H9 (cell line): ENCODE data around the gene PGLYRP4. TPM values are rescaled to one million over a fixed set of nuclear protein-coding genes. Genes with fewer than 3 reads are reported as not detected.

ENCODE experiments used
- DNase-seq: peaks from one replicate; pipeline ENCODE4 v3.0.0-alpha.2; 2017
- H2AFZ ChIP-seq: one replicate; pipeline ENCODE4 v1.6.1; 2013; ENCODE audit warnings: mild to moderate bottlenecking, low read length, control low read depth, moderate library complexity
- H2AK5ac ChIP-seq: 2 replicates; pipeline ENCODE4 v1.6.1; 2013; ENCODE audit warnings: low read length, control low read depth, mixed read lengths; ENCODE audit not compliant: insufficient read length
- H2BK120ac ChIP-seq: one replicate; pipeline ENCODE4 v1.6.1; 2013; ENCODE audit warnings: low read depth, mild to moderate bottlenecking, low read length, control low read depth, inconsistent platforms; ENCODE audit not compliant: poor library complexity, severe bottlenecking
- H2BK12ac ChIP-seq: 2 replicates; pipeline ENCODE4 v1.6.1; 2013; ENCODE audit warnings: low read length, control low read depth, mixed read lengths, low read depth; ENCODE audit not compliant: insufficient read length
- H2BK15ac ChIP-seq: 2 replicates; pipeline ENCODE4 v1.6.1; 2013; ENCODE audit warnings: low read depth, low read length, control low read depth
- H2BK20ac ChIP-seq: one replicate; pipeline ENCODE4 v1.6.1; 2013; ENCODE audit warnings: low read depth, mild to moderate bottlenecking, low read length, control low read depth, inconsistent platforms; ENCODE audit not compliant: poor library complexity, severe bottlenecking
- H2BK5ac ChIP-seq: 2 replicates; pipeline ENCODE4 v1.6.1; 2013; ENCODE audit warnings: low read length, control low read depth, mixed read lengths; ENCODE audit not compliant: insufficient read length
- H3K14ac ChIP-seq: 2 replicates; pipeline ENCODE4 v1.6.1; 2013; ENCODE audit warnings: low read length, control low read depth; ENCODE audit not compliant: insufficient read depth
- H3K18ac ChIP-seq: 2 replicates; pipeline ENCODE4 v1.6.1; 2013; ENCODE audit warnings: low read depth, mild to moderate bottlenecking, mixed read lengths, low read length, control low read depth; ENCODE audit not compliant: insufficient read length
- H3K23ac ChIP-seq: 2 replicates; pipeline ENCODE4 v1.6.1; 2013; ENCODE audit warnings: low read length, control low read depth, mixed read lengths, low read depth; ENCODE audit not compliant: insufficient read length
- H3K23me2 ChIP-seq: 2 replicates; pipeline ENCODE4 v1.6.1; 2013; ENCODE audit warnings: low read depth, mild to moderate bottlenecking, mixed read lengths, low read length, control low read depth; ENCODE audit not compliant: insufficient read length, poor library complexity, severe bottlenecking
- H3K27ac ChIP-seq: 2 replicates; pipeline ENCODE4 v1.5.1; 2013; ENCODE audit warnings: low read length, control low read depth, mixed read lengths, low read depth; ENCODE audit not compliant: insufficient read length
- H3K27me3 ChIP-seq: 2 replicates; pipeline ENCODE4 v1.6.1; 2013; ENCODE audit warnings: low read length, control low read depth, inconsistent platforms; ENCODE audit not compliant: insufficient read depth
- H3K4ac ChIP-seq: 2 replicates; pipeline ENCODE4 v1.6.1; 2013; ENCODE audit warnings: low read depth, mild to moderate bottlenecking, control low read depth, inconsistent platforms, low read length, moderate library complexity
- H3K4me1 ChIP-seq: 2 replicates; pipeline ENCODE4 v1.6.1; 2013; ENCODE audit warnings: low read length, control low read depth, inconsistent platforms; ENCODE audit not compliant: insufficient read depth
- H3K4me2 ChIP-seq: 2 replicates; pipeline ENCODE4 v1.6.1; 2013; ENCODE audit warnings: low read length, control low read depth, mixed read lengths; ENCODE audit not compliant: insufficient read length, insufficient read depth
- H3K56ac ChIP-seq: 2 replicates; pipeline ENCODE4 v1.6.1; 2013; ENCODE audit warnings: low read depth, mild to moderate bottlenecking, mixed read lengths, low read length, control low read depth; ENCODE audit not compliant: insufficient read length
- H3K79me1 ChIP-seq: 2 replicates; pipeline ENCODE4 v1.6.1; 2013; ENCODE audit warnings: low read depth, mild to moderate bottlenecking, moderate library complexity, low read length, control low read depth, inconsistent platforms; ENCODE audit not compliant: insufficient read depth, poor library complexity, severe bottlenecking
- H3K79me2 ChIP-seq: 2 replicates; pipeline ENCODE4 v1.6.1; 2013; ENCODE audit warnings: low read length, control low read depth, inconsistent platforms; ENCODE audit not compliant: insufficient read depth
- H3K9ac ChIP-seq: 2 replicates; pipeline ENCODE4 v1.6.1; 2013; ENCODE audit warnings: low read length, control low read depth, mixed read lengths; ENCODE audit not compliant: insufficient read length; ENCODE audit errors: extremely low read depth
- H3K9me3 ChIP-seq: one replicate; pipeline ENCODE4 v1.6.1; 2013; ENCODE audit warnings: low read depth, low read length, inconsistent platforms; ENCODE audit not compliant: control insufficient read depth
- H3T11ph ChIP-seq: one replicate; pipeline ENCODE4 v1.6.1; 2013; ENCODE audit warnings: mild to moderate bottlenecking, low read length, control low read depth, inconsistent platforms
- H4K20me1 ChIP-seq: one replicate; pipeline ENCODE4 v1.6.1; 2013; ENCODE audit not compliant: control insufficient read depth, insufficient read length, insufficient read depth
- H4K5ac ChIP-seq: 2 replicates; pipeline ENCODE4 v1.6.1; 2013; ENCODE audit warnings: low read depth, mild to moderate bottlenecking, mixed read lengths, low read length, control low read depth; ENCODE audit not compliant: insufficient read length
- H4K8ac ChIP-seq: replicated peaks from 2 replicates; pipeline ENCODE4 v1.6.1; 2013; ENCODE audit warnings: low read length, control low read depth, mixed read lengths, low read depth; ENCODE audit not compliant: insufficient read length
- H4K91ac ChIP-seq: 2 replicates; pipeline ENCODE4 v1.6.1; 2013; ENCODE audit warnings: low read depth, mild to moderate bottlenecking, moderate library complexity, mixed read lengths, low read length, control low read depth; ENCODE audit not compliant: insufficient read length
- H3K27ac Mint-ChIP-seq, 3 experiments: 2 replicates in 2 of 3; 3 replicates in 1 of 3; pipeline ENCODE4 v1.8.0; 2020 to 2021; ENCODE audit warnings: mixed read lengths in 3 of 3, mild to moderate bottlenecking in 1 of 3, moderate library complexity in 1 of 3
- H3K27me3 Mint-ChIP-seq: 2 replicates; pipeline ENCODE4 v1.8.0; 2021; ENCODE audit warnings: low read depth, mild to moderate bottlenecking, moderate library complexity, mixed read lengths
- H3K36me3 Mint-ChIP-seq, 3 experiments: 2 replicates in 2 of 3; 3 replicates in 1 of 3; pipeline ENCODE4 v1.8.0; 2020 to 2021; ENCODE audit warnings: low read depth in 3 of 3, mixed read lengths in 3 of 3; ENCODE audit not compliant: insufficient read depth in 1 of 3
- H3K4me1 Mint-ChIP-seq, 2 experiments: 2 replicates each; pipeline ENCODE4 v1.8.0; 2020; ENCODE audit warnings: mixed read lengths in 2 of 2
- H3K4me3 Mint-ChIP-seq, 2 experiments: 2 replicates in 1 of 2; 3 replicates in 1 of 2; pipeline ENCODE4 v1.8.0; 2020 to 2021; ENCODE audit warnings: mild to moderate bottlenecking in 2 of 2, mixed read lengths in 2 of 2, moderate library complexity in 1 of 2
- H3K9me3 Mint-ChIP-seq, 2 experiments: 2 replicates in 1 of 2; 3 replicates in 1 of 2; pipeline ENCODE4 v1.8.0; 2020; ENCODE audit warnings: mild to moderate bottlenecking in 2 of 2, mixed read lengths in 2 of 2, moderate library complexity in 1 of 2
- CTCF ChIP-seq: fragments of 200-600 bp; sonication (generic); conservative IDR thresholded peaks from 3 replicates; pipeline ENCODE4 v1.8.0; 2021; ENCODE audit warnings: antibody characterized with exemption, mild to moderate bottlenecking
- total RNA-seq: library from RNA; stranded (reverse); gene quantifications from 2 replicates; pipeline ENCODE4 v1.2.1, GENCODE V29; 2021

PGLYRP4 gene
- total RNA-seq, 1 experiment from 2014 or later = not detected

GRCh38 chr1:153324912-153325311 is 23.7 kb downstream of the PGLYRP4 start:
- no peak overlapping the region for H3K4ac ChIP-seq

More at GRCh38 chr1:153324912-153325311, 23.7 kb downstream of the PGLYRP4 start:
- Histone ChIP-seq H3K27me3 (no peaks in the 10 kb centered on the region), H3K4me2 (no peak overlapping the region), H3K27ac (no peak overlapping the region), H3K9ac (no peak overlapping the region), H3K4me1 (no peaks in the 10 kb centered on the region), H3K14ac (no peak overlapping the region), H4K8ac (no peak overlapping the region), H4K91ac (no peak overlapping the region), H2BK15ac (no peak overlapping the region), H4K5ac (no peak overlapping the region), H2AK5ac (no peak overlapping the region), H3K9me3 (no peaks in the 10 kb centered on the region), H3K23ac (no peak overlapping the region), H3K18ac (no peak overlapping the region), H3T11ph (no peak overlapping the region), H2BK12ac (no peak overlapping the region), H2BK5ac (no peak overlapping the region), H2BK20ac (no peak overlapping the region), H3K56ac (no peak overlapping the region), H2BK120ac (no peak overlapping the region), H3K79me1 (no peaks in the 10 kb centered on the region), H2AFZ (no peak overlapping the region), H3K79me2 (no peaks in the 10 kb centered on the region), H3K23me2 (no peaks in the 10 kb centered on the region), H4K20me1 (no peaks in the 10 kb centered on the region)
- no peak for DNase-seq
- Mint-ChIP-seq H3K4me1 (no peaks in the 10 kb centered on the region), H3K36me3 (peaks cover 0 to 11% (median 1%) of the 10 kb centered on the region in 3 experiments; a peak in 3 of 7 replicates), H3K4me3 (no peak overlapping the region), H3K27ac (no peak overlapping the region), H3K27me3 (no peaks in the 10 kb centered on the region), H3K9me3 (peaks cover 44 to 77% of the 10 kb centered on the region in 2 experiments)
- no peak for TF ChIP-seq CTCF
